C1 segment of cervical spinal cord (tissue), 14 donors: ENCODE data around the gene TRIM6.
A peak's percentile ranks its signal among the peaks of the same experiment; 100 is the strongest.
"Not testable (repeated sequence)": the region's sequence is repeated elsewhere in the genome, so short reads cannot be mapped to it uniquely, and the experiment has no call there.

Source experiments
- DNase-seq, 14 donors: peaks; one replicate each; lab custom pipeline; 2025; lab: John Stamatoyannopoulos, UW

The TRIM6 gene, protein sequence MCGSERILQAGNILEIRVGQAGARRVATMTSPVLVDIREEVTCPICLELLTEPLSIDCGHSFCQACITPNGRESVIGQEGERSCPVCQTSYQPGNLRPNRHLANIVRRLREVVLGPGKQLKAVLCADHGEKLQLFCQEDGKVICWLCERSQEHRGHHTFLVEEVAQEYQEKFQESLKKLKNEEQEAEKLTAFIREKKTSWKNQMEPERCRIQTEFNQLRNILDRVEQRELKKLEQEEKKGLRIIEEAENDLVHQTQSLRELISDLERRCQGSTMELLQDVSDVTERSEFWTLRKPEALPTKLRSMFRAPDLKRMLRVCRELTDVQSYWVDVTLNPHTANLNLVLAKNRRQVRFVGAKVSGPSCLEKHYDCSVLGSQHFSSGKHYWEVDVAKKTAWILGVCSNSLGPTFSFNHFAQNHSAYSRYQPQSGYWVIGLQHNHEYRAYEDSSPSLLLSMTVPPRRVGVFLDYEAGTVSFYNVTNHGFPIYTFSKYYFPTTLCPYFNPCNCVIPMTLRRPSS

GRCh38 chr11:5596607-5597201 is at the start of gene TRIM6:
Gene TRIM6, plus strand, starts transcription at chr11:5596637. Its CDS starts 261 bp downstream, at chr11:5596898.
- DNase-seq: peak in 4 of 14 donors; percentile 4 to 18 (median 10)

- no peak for DNase-seq
Measured at GRCh38 chr11:5547982-5548381, 48.5 kb upstream of the TRIM6 start.

GRCh38 chr11:5548440-5548839 is 48.0 kb upstream of the TRIM6 start, which contains the start of gene OR52H1:
Gene OR52H1, minus strand, starts transcription at chr11:5548540. Its CDS starts 3,035 bp downstream, at chr11:5545505.
- DNase-seq: no peak

GRCh38 chr11:5550440-5551095 is 45.9 kb upstream of the TRIM6 start:
- no peak for DNase-seq

DNA sequence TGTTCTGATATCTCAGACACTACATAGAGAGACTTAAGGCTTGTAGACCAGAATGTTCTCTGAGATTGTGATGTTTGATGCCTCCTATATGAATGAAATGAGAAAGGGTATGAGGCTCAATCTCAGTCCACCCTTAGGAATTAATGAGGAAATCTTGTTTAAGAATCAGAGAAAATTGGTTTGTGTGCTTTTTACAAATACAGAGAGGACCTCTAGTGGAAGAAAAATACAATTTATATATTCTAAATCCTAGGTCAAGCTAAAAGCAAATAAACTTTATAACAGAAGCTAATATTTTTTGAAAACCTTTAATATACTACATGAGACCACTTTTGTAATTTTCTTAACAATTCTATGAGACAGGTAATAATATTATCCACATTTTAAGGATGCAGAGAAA is 43.1 kb upstream of the TRIM6 start:
- no peak for DNase-seq

DNA sequence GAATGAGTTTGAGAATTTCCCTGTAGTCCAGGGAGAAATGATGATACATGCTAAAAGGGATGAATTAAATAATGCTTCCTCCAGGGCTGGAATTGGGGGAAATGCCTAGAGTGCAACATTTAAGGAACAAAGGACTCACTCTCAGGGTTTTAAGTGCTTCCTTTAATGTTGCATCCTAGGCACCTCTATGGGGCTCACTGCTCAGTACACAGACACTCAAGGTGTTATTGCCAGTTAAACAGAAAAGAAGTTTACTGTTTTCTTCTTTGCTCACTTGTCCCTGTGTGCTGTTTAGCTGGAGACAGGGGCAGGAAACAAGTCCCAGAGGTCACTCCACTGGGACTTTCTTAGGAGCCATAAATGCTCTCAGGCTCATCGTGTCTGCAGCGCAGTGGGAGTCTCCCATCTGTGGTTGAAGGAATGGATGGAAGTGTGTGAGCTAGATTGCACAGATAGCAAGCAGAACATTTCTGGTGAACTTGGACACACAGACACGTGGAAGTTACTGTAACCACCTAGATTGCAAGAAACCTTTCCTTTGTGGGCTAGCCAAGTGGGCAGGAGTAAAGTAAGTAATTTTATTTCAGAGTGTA is 39.7 kb upstream of the TRIM6 start:
- no peak for DNase-seq

- no peak for DNase-seq
Measured at GRCh38 chr11:5557751-5558150, 38.7 kb upstream of the TRIM6 start.

DNA sequence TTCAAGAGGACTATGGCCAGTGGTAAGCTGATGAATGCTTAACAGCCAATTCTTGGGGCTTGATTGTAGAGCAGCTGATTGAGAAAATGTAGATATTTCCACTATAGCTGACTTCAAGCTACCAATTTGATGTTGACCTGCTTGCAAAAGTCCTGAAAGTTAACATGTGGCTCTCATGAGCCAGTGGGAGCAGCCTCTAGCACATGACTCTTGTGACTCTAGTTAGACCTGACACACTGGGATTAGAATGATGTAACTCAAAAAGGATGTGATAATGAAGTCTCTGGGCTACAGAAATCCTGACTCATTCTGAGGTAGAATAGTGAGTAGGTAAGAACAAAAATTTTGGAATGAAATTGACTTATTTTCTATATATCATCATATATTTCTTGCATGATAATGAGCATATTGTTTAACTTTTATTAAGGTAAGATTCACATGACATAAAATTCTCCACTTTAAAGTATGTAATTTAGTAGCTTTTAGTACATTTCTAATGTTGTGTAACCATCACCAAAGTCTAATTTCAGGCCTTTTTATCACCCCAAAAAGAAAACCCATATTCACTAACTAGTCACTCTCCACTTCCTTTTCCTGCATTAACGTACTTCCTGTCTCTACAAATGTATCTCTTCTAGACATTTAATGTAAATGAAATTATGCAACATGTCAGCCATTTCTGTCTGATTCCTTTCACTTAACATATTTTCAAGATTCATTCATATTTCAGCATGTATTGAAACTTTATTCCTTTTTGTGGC is 32.0 kb upstream of the TRIM6 start:
- no peak for DNase-seq

DNA sequence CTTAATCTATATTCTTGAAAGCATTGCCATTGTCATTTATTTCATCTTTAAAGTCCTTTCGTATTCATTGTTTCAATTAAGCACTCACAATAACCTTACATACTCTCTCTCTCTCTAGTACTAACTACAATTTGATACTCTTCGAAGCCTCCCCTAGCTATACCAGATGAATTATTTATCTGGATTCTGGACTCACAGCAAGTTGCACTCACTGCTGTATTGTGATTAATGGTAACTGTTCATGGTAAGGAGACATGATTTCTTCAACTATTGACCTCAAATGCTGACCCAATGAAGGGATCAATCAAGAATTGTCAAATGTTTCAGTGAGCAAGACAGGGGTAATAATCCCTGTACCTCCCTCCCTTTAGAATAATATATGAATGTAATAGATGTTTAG is 21.8 kb upstream of the TRIM6 start:
- DNase-seq: no peak

GRCh38 chr11:5575152-5575551 is 21.3 kb upstream of the TRIM6 start:
- DNase-seq: no peak

DNA sequence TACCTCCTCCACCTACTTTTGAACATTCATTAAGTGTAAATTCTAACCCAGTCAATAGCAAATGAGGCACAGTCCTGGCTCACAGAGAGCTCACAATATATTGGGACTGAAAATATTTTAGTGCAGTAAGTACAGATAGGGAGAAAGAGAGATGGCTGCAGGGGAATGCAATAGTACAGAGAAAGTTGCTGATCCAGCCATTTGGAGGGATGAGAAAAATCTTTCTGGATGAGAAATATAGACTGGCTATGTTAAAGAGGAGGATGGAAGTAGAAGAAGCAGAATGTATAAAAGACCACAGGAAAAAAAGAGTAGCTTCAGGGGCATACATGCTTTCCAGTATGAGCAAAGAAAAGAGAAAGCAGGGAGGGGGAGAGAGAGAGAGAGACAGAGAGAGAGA is 19.3 kb upstream of the TRIM6 start:
- DNase-seq: no peak

GRCh38 chr11:5580577-5580976 is 15.9 kb upstream of the TRIM6 start, which contains the start of gene OR52B6:
Gene OR52B6, plus strand, starts transcription at chr11:5580877. Its CDS starts 0 bp downstream, at chr11:5580877.
- no peak for DNase-seq

DNA sequence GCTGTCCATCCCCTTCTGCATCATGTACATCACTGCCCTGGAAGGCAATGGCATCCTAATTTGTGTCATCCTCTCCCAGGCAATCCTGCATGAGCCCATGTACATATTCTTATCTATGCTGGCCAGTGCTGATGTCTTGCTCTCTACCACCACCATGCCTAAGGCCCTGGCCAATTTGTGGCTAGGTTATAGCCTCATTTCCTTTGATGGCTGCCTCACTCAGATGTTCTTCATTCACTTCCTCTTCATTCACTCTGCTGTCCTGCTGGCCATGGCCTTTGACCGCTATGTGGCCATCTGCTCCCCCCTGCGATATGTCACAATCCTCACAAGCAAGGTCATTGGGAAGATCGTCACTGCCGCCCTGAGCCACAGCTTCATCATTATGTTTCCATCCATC is 15.4 kb upstream of the TRIM6 start:
- no peak for DNase-seq

GRCh38 chr11:5584458-5584857 is 12.0 kb upstream of the TRIM6 start:
- DNase-seq: not testable (repeated sequence)

GRCh38 chr11:5589906-5590305 is 6.5 kb upstream of the TRIM6 start:
- not testable (repeated sequence) for DNase-seq

GRCh38 chr11:5591613-5592012 is 4.8 kb upstream of the TRIM6 start:
- DNase-seq: no peak

DNA sequence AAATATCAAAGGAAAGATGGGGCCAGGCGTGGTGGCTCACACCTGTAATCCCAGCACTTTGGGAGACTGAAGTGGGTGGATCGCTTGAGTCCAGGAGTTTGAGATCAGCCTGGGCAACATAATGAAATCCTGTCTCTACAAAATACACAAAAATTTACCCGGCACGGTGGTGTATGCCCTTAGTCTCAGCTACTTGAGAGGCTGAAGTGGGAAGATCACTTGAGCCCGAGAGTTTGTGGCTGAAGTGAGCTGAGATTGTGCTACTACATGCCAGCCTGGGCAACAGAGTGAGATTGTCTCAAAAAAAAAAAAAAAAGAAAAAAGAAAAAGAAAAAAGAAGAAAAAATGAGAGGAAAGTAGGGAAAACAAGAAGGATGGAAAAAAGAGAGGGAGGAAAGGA is 3.8 kb upstream of the TRIM6 start:
- DNase-seq: no peak

DNA sequence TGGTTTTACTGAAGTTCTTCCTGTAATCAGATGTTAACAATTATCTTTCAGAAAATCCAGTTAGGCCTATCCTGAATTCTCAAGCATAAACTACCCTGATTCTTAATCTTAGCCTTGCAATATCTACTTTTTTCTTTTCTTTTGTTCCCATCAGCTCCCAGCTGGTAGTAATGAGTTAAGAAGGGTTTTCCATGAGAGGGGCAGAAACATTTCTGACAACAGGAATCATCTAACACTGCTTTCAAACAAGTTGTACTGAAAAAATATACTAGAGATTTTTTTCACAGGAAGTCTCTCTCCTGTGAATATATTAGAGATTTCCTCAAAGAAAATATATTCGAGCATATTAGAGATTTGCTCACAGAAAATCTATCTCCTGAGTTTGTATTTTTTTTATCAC is 3.3 kb upstream of the TRIM6 start:
- no peak for DNase-seq

GRCh38 chr11:5597953-5598352 is 1.5 kb downstream of the TRIM6 start:
- no peak for DNase-seq

GRCh38 chr11:5600374-5600851 is 4.0 kb downstream of the TRIM6 start:
- DNase-seq: peak in 4 of 14 donors; percentile 5 to 19 (median 15)

- not testable (repeated sequence) for DNase-seq
Measured at GRCh38 chr11:5602791-5603190, 6.4 kb downstream of the TRIM6 start.
